HAP-1 (cell line): ENCODE data around the gene ACACA.

Experiments
- DNase-seq, 2 experiments: peaks; one replicate each; pipeline ENCODE4 v3.0.0-alpha.2; 2016 to 2020; ENCODE audit warnings: low spot score in 2 of 2
- H3K27me3 ChIP-seq: fragments of 250-450 bp; sonication (Bioruptor Pico); 2 replicates; pipeline ENCODE4 v1.5.1; 2020; ENCODE audit warnings: low read depth, mild to moderate bottlenecking, moderate library complexity
- H3K36me3 ChIP-seq: fragments of 250-450 bp; sonication (Bioruptor Pico); replicated peaks from 2 replicates; pipeline ENCODE4 v1.5.1; 2020; ENCODE audit warnings: mild to moderate bottlenecking
- H3K4me1 ChIP-seq: fragments of 250-450 bp; sonication (Bioruptor Pico); 2 replicates; pipeline ENCODE4 v1.5.1; 2020; ENCODE audit warnings: mild to moderate bottlenecking
- H3K4me3 ChIP-seq: fragments of 250-450 bp; sonication (Bioruptor Pico); 2 replicates; pipeline ENCODE4 v1.5.1; 2020; ENCODE audit warnings: mild to moderate bottlenecking, moderate library complexity
- H3K9me3 ChIP-seq: fragments of 250-450 bp; sonication (Bioruptor Pico); 2 replicates; pipeline ENCODE4 v1.5.1; 2020; ENCODE audit warnings: mild to moderate bottlenecking, moderate library complexity
- in situ Hi-C: fragments of 300-500 bp; cut with MboI; formaldehyde crosslinking; loops from 3 replicates; pipeline ENCODE4 v1.14.3; 2020; ENCODE audit warnings: low sequenced_read_pairs, inconsistent platforms, mixed read lengths

The ACACA gene

DNA sequence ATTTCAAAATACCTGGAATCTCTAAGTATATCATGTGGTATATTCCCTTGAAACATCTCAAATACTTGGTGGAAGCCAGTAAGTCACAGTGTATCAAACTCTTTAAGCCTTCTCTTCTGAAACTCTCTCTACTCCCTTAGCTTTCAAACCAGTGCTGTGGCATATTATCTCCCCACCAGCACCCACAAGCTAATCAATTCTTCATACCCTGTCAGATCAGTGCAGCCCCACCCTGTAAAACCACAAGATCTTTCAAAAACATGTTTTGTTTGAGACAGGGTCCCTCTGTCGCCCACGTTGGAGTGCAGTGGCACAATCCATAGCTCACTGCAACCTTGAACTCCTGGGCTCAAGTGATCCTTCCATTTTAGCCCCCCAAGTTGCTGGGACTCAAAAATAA lies 122.4 kb downstream of the ACACA start:
- Histone ChIP-seq H3K4me3 (no peak overlapping the region), H3K27me3 (no peaks in the 10 kb centered on the region), H3K4me1 (peaks cover 4% of the 10 kb centered on the region; the same call in 1 of the 2 replicates), H3K9me3 (no peaks in the 10 kb centered on the region), H3K36me3 (peaks cover 25% of the 10 kb centered on the region)
- no peak for DNase-seq
- in situ Hi-C loops, result no loop called here

DNA sequence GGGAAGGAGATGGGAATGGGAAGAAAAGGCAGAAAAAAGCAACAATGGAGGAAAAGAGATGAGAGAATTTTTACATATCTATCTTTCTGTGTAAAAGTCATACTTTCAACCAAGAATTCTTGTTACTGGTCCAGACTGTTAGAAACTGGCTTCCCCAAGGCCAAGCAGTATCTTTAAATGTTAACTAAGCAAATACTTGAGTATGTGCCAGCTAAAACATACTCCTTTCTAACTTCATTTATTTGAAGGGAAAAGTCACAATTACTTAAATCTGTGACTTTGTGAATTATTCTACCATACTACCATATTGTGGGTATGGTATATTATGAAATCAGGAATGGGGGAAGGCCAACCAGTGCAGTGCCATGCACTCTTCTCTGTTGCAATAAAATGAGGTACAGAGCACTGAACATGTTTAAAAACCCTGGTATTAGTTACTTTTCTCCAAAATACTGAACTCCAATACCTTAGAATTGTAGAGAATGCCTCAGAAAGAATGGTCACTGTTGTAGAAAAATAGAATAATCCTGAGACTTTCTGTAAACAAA lies 123.1 kb downstream of the ACACA start:
- no peaks in the 10 kb centered on the region for H3K27me3 ChIP-seq
- H3K9me3 ChIP-seq, result no peaks in the 10 kb centered on the region
- in situ Hi-C loops, result no loop called here
- H3K4me1 ChIP-seq, result peaks cover 4% of the 10 kb centered on the region; the same call in 1 of the 2 replicates
- no peak overlapping the region for H3K4me3 ChIP-seq
- DNase-seq, result no peak
- H3K36me3 ChIP-seq, result peaks cover 25% of the 10 kb centered on the region

DNA sequence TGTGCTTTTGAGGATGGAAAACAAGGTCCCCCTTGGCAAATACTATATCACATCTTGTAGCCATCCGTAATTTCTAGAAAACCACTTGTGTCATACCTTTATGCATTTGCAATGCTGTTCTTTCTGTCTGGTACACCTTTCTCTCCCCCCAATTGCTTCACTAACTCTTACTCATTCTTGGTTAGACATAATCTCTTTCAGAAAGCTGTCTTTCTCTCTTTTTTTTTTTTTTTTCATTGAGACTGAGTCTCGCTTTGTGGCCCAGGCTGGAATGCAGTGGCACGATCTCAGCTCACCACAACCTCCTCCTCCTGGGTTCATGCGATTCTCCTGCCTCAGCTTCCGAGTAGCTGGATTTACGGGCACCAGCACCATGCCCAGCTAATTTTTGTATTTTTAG lies 125.8 kb downstream of the ACACA start:
- H3K36me3 ChIP-seq, result peaks cover 42% of the 10 kb centered on the region

DNA sequence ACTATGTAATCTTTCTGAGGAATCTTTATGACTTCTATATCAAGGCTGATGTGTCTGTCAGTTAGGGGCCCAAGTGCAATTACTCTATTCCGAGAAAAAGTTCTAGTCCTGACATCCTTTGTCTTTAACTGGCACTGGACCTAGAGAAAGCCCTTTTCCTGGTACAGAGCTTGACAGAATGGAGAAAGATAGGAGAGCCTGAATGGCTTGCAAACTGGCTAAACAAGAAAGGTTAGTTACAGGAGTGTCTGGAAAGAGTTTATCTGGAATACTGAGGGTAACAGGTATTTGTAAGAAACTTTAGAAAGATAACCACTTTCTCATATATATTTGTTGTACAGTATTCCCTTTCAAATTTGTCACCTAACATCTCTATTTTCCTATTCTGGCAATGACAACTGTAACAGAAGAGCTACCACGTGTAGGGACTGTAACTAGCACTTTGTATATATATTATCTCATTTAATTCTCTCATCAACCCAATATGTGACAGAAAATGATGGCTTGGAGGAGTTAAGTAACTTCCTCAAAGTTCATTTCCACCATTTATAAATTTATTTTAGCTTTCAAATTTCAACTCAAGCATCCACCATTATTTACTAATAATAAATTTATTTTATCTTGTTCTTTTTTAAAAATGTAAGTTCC lies 128.3 kb downstream of the ACACA start:
- Histone ChIP-seq H3K27me3 (no peaks in the 10 kb centered on the region), H3K4me3 (no peak overlapping the region), H3K36me3 (peaks cover 43% of the 10 kb centered on the region), H3K9me3 (no peaks in the 10 kb centered on the region), H3K4me1 (peaks cover 7% of the 10 kb centered on the region)
- in situ Hi-C loops, result no loop called here
- DNase-seq, result no peak

More for the DNA sequence above, 125.8 kb downstream of the ACACA start:
- no peaks in the 10 kb centered on the region for H3K4me1 ChIP-seq
- in situ Hi-C loops, result no loop called here
- H3K9me3 ChIP-seq, result no peaks in the 10 kb centered on the region
- DNase-seq, result no peak
- H3K27me3 ChIP-seq, result no peaks in the 10 kb centered on the region
- H3K4me3 ChIP-seq, result no peak overlapping the region

DNA sequence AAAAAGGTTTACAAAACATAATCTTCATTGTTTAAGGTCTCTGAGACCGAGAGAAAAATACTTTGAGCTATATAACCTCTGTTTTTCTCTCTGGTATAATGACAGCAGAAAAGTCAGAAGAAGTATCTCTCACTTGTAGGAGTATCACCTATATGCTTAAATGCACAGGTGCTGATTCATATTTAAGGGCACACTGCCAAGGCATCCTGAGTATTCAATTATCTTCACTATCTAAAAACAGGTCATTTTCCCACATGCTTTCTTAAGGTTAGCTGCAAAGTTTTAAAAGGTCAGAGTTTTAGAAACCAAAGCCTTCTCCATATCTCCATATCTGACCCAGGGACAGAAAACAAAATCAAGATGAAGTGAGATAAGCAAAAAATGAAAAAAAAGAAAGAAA lies 130.2 kb downstream of the ACACA start:
- DNase-seq, result no peak
- Histone ChIP-seq H3K27me3 (no peaks in the 10 kb centered on the region), H3K9me3 (no peaks in the 10 kb centered on the region), H3K36me3 (peaks cover 29% of the 10 kb centered on the region), H3K4me3 (no peak overlapping the region), H3K4me1 (peaks cover 11% of the 10 kb centered on the region)
- in situ Hi-C loops, result no loop called here

DNA sequence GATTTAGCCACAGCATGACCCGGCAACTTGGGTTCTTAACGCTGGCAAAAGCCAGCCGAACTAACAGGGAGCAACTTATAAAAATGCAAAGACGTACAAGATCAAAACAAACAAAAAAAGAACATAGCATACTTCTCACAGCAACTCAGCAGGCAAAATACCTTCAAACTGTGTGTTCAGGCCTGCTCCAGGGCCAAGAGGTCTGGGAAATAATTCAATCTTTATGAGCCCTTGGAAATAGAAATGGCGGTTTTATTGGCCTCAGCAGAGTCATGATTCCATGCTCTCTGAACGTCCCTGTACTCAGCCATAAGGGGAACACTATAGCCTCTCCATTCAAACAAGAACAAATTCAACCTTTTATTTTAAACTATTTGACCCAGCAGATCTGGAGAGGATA lies 132.2 kb downstream of the ACACA start:
- in situ Hi-C loops, result no loop called here
- no peaks in the 10 kb centered on the region for H3K27me3 ChIP-seq
- peaks cover 38% of the 10 kb centered on the region for H3K36me3 ChIP-seq

DNA sequence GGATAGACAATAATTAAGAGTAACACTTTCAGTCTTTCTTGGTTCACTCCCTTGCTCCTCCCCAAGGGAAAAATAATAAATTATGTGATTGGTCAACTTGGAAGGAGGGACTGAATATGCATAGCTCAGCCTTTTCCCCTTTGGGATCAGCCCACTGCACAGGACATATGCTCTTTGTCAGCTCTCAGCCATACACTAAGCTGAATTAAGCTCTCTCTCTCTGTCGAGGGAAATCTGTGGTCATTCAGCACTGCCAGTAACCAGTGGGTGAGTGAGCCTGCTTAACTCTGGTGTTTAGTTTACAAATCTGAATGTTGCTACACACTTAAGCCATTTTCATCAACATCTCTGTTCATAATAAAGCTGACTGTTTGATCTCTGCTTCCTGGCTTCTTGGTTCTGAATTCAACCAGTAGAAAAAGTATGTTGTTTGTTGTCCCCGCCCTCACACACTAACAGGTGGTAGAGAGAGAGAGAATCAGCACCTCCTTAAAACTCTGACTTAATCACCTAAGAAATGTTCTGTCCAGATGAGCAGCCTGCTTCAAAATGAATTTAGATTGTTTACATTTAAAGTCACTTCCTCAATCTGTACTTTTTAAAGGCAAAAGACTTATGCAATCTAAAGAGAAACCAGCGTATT lies 133.1 kb downstream of the ACACA start:
- Histone ChIP-seq H3K4me3 (no peak overlapping the region), H3K27me3 (no peaks in the 10 kb centered on the region), H3K4me1 (peaks cover 11% of the 10 kb centered on the region), H3K36me3 (peaks cover 42% of the 10 kb centered on the region), H3K9me3 (no peaks in the 10 kb centered on the region)
- DNase-seq, result peak; percentile 64 to 73
- in situ Hi-C loops, result no loop called here

More for the DNA sequence above, 132.2 kb downstream of the ACACA start:
- peaks cover 11% of the 10 kb centered on the region for H3K4me1 ChIP-seq
- H3K9me3 ChIP-seq, result no peaks in the 10 kb centered on the region
- H3K4me3 ChIP-seq, result no peak overlapping the region
- no peak for DNase-seq

DNA sequence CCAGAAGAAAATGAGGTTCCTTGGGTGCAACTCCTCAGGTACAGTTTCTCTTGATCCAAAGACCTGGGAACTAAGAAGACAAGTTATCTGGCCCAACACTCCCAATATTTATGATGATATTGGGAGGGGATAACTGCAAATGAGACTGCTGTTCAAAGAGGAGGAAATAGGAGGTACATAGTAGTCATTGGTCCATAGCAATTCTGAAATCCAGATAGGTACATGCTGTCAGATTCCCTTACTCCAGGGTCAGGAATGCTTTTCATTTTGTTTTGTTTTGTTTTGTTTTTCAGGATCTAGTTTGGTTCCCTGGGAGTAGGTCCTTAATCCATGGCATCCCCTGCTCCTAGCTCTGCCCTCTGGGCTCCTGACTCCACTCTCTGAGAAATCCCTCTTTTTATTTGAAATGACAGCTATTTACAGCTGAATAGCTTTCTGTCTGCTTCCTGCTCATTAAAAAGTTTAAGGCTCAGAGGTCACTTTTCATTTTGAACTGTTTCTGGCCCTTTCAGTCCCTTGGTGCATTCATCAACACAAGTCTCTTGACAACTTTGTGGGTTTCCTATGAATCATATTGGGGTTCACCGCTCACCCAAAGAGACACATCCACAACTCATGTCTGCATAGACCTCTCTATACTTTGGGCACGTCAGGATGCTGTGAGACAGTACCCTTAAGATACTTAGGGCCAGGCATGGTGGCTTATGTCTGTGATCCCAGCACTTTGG lies 141.0 kb downstream of the ACACA start:
- Histone ChIP-seq H3K27me3 (no peaks in the 10 kb centered on the region), H3K4me1 (no peaks in the 10 kb centered on the region), H3K9me3 (peaks cover 9% of the 10 kb centered on the region; the same call in 1 of the 2 replicates), H3K36me3 (peaks cover 65% of the 10 kb centered on the region), H3K4me3 (no peak overlapping the region)
- in situ Hi-C loops, result no loop called here
- DNase-seq, result no peak

DNA sequence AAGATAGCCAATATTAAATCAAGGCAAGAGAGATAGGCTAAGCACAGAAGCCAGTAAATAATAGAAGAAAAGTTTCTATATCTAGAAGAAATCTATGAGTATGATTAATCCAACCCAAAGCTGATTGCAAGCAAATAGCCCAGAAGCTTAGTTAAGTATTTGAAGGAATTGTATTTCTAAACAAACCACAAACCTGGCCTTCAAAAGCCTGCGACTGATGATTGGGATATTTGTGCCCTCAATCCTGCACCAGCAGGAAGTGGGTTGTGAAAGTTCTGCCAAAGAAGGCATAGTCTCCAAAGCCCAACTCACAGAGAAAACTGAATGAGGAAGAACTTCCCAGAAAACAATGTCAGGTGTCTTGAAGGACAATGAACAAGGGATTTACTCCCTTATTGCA lies 145.3 kb downstream of the ACACA start:
- Histone ChIP-seq H3K4me1 (no peaks in the 10 kb centered on the region), H3K4me3 (no peak overlapping the region), H3K27me3 (no peaks in the 10 kb centered on the region), H3K36me3 (peaks cover 61% of the 10 kb centered on the region), H3K9me3 (peaks cover 9% of the 10 kb centered on the region; the same call in 1 of the 2 replicates)
- no peak for DNase-seq
- in situ Hi-C loops, result no loop called here

DNA sequence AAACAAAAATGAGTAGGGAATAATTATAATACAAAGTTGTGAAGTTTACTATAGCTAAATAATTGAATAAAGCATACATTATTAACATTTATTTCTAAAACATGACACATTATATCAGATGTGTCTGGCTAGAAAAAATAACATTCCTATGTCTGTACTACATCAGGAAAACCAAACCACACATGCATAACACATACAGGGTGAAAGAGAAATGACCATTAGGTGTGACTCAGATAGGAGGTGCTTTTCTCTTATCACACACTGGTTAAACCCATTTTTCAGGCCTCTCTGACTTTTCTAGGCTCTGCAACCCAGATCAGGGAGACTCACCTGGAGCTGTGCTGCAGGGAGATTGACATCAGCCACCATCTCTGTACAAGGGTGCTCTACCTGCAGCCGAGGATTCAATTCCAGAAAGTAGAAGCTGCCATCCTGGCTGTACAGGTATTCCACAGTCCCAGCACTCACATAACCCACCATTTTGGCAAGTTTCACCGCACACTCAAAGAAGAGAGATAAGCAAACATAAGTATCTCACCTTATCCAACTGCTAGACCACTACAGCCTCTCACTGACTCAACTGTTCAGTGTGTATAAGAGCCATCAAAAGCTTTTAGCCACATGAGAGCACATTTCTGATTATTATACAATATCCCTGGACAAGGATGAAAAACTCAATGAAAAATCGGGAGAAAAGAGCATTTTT lies 147.5 kb downstream of the ACACA start:
- in situ Hi-C loops, result no loop called here
- H3K27me3 ChIP-seq, result no peaks in the 10 kb centered on the region
- H3K4me1 ChIP-seq, result no peaks in the 10 kb centered on the region
- H3K9me3 ChIP-seq, result no peaks in the 10 kb centered on the region
- no peak overlapping the region for H3K4me3 ChIP-seq
- H3K36me3 ChIP-seq, result peaks cover 57% of the 10 kb centered on the region
- DNase-seq, result no peak

DNA sequence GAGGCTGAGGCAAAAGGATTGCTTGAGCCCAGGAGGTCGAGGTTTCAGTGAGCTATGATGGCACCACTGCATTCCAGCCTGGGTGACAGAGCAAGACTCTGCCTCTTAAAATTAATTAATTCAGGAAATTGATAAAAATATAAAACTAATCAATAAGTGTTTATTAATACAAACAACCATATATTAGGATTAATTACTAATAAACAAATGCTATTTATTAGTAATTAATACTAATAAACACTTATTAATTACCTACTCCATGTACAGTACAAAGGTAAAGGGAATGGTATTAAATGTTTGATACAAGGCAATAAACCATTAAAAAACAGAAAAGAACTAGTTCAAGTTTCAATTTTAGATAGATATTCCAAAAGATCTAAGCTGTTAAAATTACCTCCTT lies 150.0 kb downstream of the ACACA start:
- Histone ChIP-seq H3K36me3 (peaks cover 66% of the 10 kb centered on the region), H3K4me1 (no peaks in the 10 kb centered on the region)
- in situ Hi-C loops, result no loop called here

DNA sequence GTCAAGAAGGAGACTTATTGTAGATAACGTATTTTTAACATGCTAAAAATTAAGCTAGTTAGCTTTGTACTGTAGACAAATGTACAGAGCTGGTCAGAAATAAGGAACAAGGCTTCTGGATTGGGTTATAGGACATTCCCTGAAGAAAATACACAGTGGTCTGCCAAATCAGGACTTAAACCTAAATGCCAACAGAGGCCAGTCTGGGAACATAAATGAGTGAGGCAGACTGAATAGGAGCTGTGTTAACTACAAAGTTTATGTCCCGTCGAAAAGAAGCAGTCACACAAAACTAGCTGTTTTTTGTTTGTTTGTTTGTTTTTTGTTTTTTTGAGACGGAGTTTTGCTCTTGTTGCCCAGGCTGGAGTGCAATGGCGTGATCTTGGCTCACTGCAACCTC lies 151.2 kb downstream of the ACACA start:
- in situ Hi-C loops, result no loop called here
- no peak overlapping the region for H3K4me3 ChIP-seq
- H3K36me3 ChIP-seq, result peaks cover 75% of the 10 kb centered on the region

More for the DNA sequence above, 150.0 kb downstream of the ACACA start:
- Histone ChIP-seq H3K27me3 (no peaks in the 10 kb centered on the region), H3K4me3 (no peak overlapping the region), H3K9me3 (no peaks in the 10 kb centered on the region)
- DNase-seq, result no peak

DNA sequence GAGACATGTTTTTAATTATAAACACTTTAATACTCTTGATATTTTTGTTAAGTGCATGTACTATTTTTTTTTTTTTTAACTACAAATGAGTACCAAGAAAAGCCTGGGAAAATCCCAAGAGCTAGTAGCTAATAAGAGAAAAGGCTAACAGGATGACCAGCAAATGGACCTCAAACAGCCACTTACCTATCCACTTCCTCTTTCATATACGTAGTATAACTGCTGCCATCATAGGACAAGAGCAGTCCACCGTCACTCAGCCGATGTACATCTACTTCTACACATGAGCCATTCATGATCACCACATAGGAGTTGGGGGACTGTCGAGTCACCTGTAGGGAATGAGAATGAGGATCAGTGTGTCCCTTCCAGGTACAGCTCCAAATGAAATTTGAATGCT lies 158.8 kb downstream of the ACACA start:
- H3K4me3 ChIP-seq, result no peak overlapping the region
- no peak for DNase-seq
- H3K27me3 ChIP-seq, result no peaks in the 10 kb centered on the region
- peaks cover 84% of the 10 kb centered on the region for H3K36me3 ChIP-seq
- H3K9me3 ChIP-seq, result no peaks in the 10 kb centered on the region
- H3K4me1 ChIP-seq, result no peaks in the 10 kb centered on the region
- in situ Hi-C loops, result loop anchor here (25.0 kb wide), 1 partner anchor 636 kb away; the partner anchor contains the start of gene MRM1

More for the DNA sequence above, 151.2 kb downstream of the ACACA start:
- H3K9me3 ChIP-seq, result no peaks in the 10 kb centered on the region
- no peaks in the 10 kb centered on the region for H3K4me1 ChIP-seq
- no peak for DNase-seq
- H3K27me3 ChIP-seq, result no peaks in the 10 kb centered on the region
